ENCODE results near the gene TMEM45B. TPM values are rescaled to one million over a fixed set of nuclear protein-coding genes. Genes with fewer than 3 reads are reported as not detected.
"Not testable (repeated sequence)": the region's sequence is repeated elsewhere in the genome, so short reads cannot be mapped to it uniquely, and the experiment has no call there.

Gene TMEM45B
- total RNA-seq, 1 donor from 2014 or later = not detected

DNA sequence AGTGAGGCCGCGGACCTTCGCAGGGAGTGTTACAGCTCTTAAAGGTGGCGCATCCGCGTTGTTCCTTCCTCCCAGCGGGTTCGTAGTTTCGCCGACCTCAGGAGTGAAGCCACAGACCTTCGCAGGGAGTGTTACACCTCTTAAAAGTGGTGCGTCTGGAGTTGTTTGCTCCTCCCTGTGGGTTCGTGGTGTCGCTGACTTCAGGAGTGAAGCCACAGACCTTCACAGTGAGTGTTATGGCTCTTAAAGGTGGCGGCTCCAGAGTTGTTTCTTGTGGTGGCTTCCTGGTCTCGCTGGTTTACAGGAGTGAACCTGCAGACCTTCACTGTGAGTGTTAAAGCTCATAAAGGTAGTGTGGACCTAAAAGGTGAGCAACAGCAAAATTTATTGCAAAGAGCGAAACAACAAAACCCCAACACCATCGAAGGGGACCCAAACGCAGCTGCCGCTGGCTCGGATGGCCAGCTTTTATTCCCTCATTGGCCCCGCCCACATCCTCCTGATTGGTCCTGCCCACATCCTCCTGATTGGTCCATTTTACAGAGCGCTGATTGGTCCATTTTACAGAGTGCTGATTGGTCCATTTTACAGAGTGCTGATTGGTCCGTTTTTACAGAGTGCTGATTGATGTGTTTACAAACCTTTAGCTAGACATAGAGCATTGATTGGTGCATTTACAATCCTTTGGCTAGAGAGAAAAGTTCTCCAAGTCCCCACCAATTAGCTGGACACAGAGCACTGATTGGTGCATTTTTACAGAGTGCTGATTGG is 1.2 kb upstream of the TMEM45B start:
- TF ChIP-seq, protein P1, sequence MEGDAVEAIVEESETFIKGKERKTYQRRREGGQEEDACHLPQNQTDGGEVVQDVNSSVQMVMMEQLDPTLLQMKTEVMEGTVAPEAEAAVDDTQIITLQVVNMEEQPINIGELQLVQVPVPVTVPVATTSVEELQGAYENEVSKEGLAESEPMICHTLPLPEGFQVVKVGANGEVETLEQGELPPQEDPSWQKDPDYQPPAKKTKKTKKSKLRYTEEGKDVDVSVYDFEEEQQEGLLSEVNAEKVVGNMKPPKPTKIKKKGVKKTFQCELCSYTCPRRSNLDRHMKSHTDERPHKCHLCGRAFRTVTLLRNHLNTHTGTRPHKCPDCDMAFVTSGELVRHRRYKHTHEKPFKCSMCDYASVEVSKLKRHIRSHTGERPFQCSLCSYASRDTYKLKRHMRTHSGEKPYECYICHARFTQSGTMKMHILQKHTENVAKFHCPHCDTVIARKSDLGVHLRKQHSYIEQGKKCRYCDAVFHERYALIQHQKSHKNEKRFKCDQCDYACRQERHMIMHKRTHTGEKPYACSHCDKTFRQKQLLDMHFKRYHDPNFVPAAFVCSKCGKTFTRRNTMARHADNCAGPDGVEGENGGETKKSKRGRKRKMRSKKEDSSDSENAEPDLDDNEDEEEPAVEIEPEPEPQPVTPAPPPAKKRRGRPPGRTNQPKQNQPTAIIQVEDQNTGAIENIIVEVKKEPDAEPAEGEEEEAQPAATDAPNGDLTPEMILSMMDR (IDR thresholded peaks at IDR 0.05) = no peak
- H3K4me1 ChIP-seq = no peaks in the 10 kb centered on the region
- no peaks in the 10 kb centered on the region for H3K36me3 ChIP-seq
- H3K27me3 ChIP-seq = no peaks in the 10 kb centered on the region
- DNase-seq (ENCODE audit: low spot score in 2 of 2) = no peak
- H3K9me3 ChIP-seq = no peaks in the 10 kb centered on the region
- H3K4me3 ChIP-seq = no peak overlapping the region
- no peak overlapping the region for H3K27ac ChIP-seq
- intact Hi-C loops (cut with DNase I) = no loop called here

DNA sequence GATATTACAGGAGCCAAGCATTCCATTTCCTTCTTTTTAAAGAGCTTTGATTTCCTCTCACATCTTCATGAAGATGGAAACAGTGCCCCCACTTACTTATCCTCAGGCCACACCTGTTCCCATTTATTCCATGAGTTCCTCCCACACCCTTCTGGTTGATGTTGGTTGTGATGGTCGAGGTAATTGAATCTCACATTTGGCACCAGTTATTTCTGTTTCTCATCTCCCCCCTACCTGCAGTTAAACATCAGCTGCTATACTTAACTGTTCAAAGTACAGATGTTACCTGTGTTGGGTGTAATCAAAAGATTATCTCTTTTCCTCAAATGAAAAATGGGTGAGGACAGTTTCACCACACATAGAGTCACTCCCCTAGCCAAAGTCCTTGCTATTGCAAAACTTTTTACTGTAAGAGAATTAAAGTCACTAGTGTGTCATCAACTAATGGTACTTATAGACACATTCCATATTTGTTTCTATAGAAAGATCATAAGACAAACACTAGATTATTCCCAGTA is 1.9 kb downstream of the TMEM45B start:
- TF ChIP-seq, protein P1 (IDR thresholded peaks at IDR 0.05) = no peak
- Histone ChIP-seq H3K9me3 (no peaks in the 10 kb centered on the region), H3K36me3 (no peaks in the 10 kb centered on the region), H3K4me1 (no peaks in the 10 kb centered on the region), H3K4me3 (no peak overlapping the region), H3K27ac (no peak overlapping the region), H3K27me3 (no peaks in the 10 kb centered on the region)
- DNase-seq (ENCODE audit: low spot score in 2 of 2) = no peak
- intact Hi-C loops (cut with DNase I) = no loop called here

DNA sequence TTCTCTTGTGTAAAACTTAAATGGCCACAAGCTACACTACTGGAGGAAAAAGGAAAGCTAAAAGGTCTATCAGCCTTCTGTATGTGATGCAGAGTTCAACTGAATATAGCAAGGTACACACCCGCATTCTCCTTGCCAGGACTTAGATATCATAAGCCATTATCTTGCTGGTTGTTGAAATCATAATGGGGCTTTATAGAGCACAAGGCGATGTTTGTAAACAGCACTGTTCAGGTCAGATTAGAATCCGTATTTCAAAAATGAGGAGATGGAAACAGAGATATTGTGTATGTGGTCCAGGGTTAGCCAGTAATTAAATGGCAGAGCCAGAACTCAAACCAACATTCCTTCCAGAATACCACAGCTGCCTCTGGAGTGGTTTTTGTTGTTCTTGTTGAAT is 2.6 kb downstream of the TMEM45B start:
- H3K4me1 ChIP-seq; H3K9me3 ChIP-seq; intact Hi-C loops (cut with DNase I); H3K27ac ChIP-seq; H3K27me3 ChIP-seq; H3K4me3 ChIP-seq; H3K36me3 ChIP-seq; DNase-seq (ENCODE audit: low spot score in 2 of 2): not testable (repeated sequence)

DNA sequence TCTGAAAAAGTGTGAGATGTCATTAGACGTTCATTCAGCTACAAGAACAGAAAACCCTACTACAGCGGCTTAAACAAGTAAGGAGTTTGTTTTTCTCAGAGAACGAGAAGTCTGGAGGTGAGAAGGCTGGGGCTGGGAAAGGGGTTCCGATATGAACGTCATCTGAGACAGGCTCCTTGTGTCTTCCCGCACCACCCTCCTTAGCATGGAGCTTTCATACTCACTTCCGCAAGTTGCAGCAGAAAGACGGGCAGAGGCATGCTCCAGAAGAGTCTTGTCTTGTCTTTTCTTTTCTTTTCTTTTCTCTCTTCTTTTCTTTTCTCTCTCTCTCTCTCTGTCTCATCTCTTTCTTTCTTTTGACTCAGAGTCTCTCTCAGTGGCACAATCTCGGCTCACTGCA is 3.6 kb downstream of the TMEM45B start:
- TF ChIP-seq, protein P1 (IDR thresholded peaks at IDR 0.05) = no peak
- Histone ChIP-seq H3K9me3 (no peaks in the 10 kb centered on the region), H3K4me3 (no peak overlapping the region), H3K36me3 (no peaks in the 10 kb centered on the region), H3K27ac (no peak overlapping the region), H3K27me3 (no peaks in the 10 kb centered on the region), H3K4me1 (no peaks in the 10 kb centered on the region)
- no peak for DNase-seq (ENCODE audit: low spot score in 2 of 2)
- intact Hi-C loops (cut with DNase I) = no loop called here

DNA sequence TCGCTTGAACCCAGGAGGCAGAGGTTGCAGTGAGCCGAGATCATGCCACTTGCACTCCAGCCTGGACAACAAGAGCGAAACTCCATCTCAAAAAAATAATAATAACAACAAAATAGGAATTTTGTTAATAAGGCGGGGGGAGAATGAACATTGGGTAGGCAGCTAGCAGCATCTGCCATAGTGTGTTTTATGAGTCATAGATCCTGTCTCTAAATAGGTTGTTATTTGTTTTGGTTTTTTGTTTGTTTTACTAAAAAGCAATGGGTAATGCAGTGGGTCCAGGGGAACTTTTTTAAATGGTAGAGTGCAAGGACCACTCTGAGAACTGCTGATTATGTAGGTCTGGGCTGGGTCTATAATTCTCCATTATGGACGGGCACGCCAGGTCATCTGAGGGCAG is 4.6 kb downstream of the TMEM45B start:
- intact Hi-C loops (cut with DNase I); H3K9me3 ChIP-seq; H3K27me3 ChIP-seq: not testable (repeated sequence)

DNA sequence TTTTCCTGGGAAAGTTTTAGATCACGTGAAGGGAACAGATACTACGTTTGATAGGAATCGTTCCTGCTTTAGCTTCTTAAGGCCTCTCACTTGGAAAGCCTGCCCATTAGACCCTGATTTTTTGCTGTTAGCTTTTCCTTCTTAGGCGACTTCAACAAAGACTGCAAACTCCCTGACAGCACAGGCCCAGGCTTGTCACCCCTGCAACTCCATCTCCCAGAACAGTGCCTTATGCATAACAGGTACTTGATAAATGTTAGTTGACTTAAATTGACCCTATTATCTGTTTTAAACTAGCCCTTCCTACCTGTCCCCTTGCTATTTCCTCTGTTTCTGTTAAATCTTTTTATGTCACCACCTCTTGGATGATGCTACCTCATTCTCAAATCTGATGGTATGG is 7.6 kb downstream of the TMEM45B start:
- intact Hi-C loops (cut with DNase I); H3K27ac ChIP-seq: not testable (repeated sequence)

More for the DNA sequence above, 4.6 kb downstream of the TMEM45B start:
- H3K4me1 ChIP-seq; H3K27ac ChIP-seq; H3K36me3 ChIP-seq; DNase-seq (ENCODE audit: low spot score in 2 of 2); H3K4me3 ChIP-seq: not testable (repeated sequence)

DNA sequence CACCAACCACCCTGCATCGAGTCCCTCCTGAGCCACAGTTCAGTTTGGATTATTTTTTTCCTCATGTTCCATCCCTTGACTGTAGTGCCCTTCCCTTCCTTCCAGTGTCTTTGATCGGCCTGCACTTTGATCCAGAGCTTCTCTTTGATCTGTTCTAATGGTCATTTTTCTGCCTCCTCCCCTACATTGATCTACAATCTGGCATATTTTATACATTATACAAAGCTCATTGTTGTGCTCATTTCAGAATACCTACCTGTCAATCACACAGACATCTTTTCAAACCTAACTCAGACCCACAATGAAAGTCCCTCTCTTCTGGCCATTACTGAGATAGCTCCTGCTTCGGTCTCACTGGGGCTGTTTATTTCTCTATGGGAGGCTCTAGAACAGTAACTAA is 8.2 kb downstream of the TMEM45B start:
- H3K4me1 ChIP-seq; H3K36me3 ChIP-seq; H3K4me3 ChIP-seq; H3K9me3 ChIP-seq; DNase-seq (ENCODE audit: low spot score in 2 of 2); intact Hi-C loops (cut with DNase I); H3K27me3 ChIP-seq; H3K27ac ChIP-seq: not testable (repeated sequence)

More for the DNA sequence above, 7.6 kb downstream of the TMEM45B start:
- DNase-seq (ENCODE audit: low spot score in 2 of 2); H3K4me3 ChIP-seq; H3K27me3 ChIP-seq; H3K9me3 ChIP-seq; H3K36me3 ChIP-seq; H3K4me1 ChIP-seq: not testable (repeated sequence)
